Epithelial cell of proximal tubule (primary cell): ENCODE results near the gene IL1A. TPM values are rescaled to one million over a fixed set of nuclear protein-coding genes. Genes with fewer than 3 reads are reported as not detected.

Source experiments
- DNase-seq: peaks from one replicate; pipeline ENCODE4 v3.0.0-alpha.2; 2011; ENCODE audit warnings: low read depth
- H3K4me3 ChIP-seq: 2 replicates; pipeline ENCODE4 v1.5.1; 2011; ENCODE audit warnings: low read depth, mild to moderate bottlenecking, low read length
- CTCF ChIP-seq: conservative IDR thresholded peaks from 2 replicates; pipeline ENCODE4 v1.5.1; 2012; ENCODE audit warnings: low read depth, mild to moderate bottlenecking, low read length
- total RNA-seq: library from RNA; depleted of rRNA; stranded (reverse); fragments of >200 nt; gene quantifications from 2 replicates; pipeline ENCODE4 v1.2.3, GENCODE V29; 2015

The IL1A gene
- total RNA-seq, 1 donor from 2014 or later = 1.4 TPM

- no peak for DNase-seq
- no peak for TF ChIP-seq CTCF
- H3K4me3 ChIP-seq = no peak overlapping the region
Measured at GRCh38 chr2:112796486-112796885, 12.2 kb upstream of the IL1A start.

DNA sequence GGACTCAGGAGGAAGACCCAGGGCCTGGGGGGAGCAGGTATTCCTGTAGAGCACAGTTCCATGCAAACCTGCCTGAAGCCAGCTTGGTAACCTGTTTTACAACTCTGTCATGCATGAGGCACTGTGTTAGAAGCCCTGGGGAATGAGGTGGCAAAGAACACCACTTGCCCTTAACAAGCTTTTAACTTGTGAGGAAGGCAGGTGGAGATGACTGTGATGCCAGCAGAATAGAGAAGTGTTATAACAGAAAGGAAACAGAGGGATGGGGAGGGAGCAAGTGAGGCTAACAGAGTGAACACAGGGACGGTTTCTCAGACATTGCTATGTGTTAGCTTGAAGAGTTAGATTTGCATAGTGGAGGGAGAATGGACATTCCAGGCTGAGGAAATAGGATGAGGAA, 11.5 kb upstream of the IL1A start:
- H3K4me3 ChIP-seq = no peak overlapping the region
- no peak for TF ChIP-seq CTCF
- no peak for DNase-seq

DNA sequence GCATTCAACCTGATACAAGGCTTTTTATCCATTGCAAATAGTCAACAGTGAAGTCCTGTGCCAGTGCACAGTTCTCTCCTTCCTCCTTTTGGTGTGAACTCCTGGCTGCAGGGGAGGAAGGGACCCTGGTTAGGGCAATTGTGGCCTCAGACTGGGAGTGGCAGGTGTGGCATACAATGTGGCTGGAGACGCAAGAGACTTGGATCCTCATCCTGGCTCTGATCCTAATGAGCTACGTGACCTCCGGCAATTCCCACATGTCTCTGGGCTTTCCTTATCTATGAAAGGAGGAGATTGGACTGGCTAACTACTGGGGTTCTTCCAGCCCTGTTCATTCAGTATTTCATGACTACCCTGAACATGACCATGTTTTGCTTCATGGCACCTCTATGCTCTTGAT, 10.5 kb upstream of the IL1A start:
- TF ChIP-seq CTCF = no peak
- DNase-seq = no peak
- no peak overlapping the region for H3K4me3 ChIP-seq

- H3K4me3 ChIP-seq = no peak overlapping the region
- no peak for TF ChIP-seq CTCF
- peak; percentile 30 for DNase-seq
Measured at GRCh38 chr2:112794131-112794733, 9.9 kb upstream of the IL1A start.

DNA sequence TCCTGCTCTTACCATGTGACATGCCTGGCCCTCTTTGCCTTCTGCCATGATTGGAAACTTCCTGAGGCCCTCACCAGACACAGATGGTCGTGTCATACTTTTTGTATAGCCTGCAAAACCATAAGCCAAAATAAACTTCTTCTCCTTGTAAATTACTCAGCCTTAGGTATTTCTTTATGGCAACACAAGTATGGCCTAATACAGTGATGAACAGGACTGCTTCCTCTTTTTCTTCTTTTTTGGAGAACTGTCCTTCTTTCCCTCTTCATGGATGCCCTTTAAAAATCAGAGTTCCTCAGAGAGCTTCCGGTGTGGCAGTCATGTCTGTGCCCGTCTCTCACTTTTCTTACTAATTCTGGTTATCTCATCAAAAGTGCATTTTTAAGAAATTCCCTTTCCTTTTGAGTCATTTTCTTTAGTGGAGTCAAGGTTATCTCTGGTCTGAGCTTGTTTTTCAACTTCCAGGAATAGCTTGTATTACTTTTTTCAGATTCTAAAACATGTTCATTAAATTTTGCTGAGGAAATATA, 9.2 kb upstream of the IL1A start:
- H3K4me3 ChIP-seq = no peak overlapping the region
- no peak for TF ChIP-seq CTCF
- DNase-seq = no peak

DNA sequence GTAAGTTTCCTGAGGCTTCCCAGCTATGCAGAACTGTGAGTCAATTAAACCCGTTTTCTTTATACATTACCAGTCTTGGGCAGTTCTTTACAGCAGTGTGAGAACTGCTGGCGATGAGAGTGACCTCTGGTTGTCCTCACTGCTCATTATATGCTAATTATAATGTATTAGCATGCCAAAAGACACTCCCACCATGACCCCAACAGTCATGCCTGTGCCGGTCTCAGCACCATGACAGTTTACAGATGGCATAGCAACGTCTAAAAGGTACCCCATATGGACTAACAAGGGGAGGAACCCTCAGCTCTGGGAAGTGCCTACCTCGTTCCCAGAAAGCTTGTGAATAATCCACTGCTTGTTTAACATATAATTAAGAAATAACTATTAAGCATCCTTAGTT, 8.1 kb upstream of the IL1A start:
- TF ChIP-seq CTCF = no peak

GRCh38 chr2:112791693-112792230, 7.5 kb upstream of the IL1A start:
- H3K4me3 ChIP-seq = no peak overlapping the region
- no peak for DNase-seq
- no peak for TF ChIP-seq CTCF

More for the DNA sequence above, 8.1 kb upstream of the IL1A start:
- DNase-seq = no peak
- H3K4me3 ChIP-seq = no peak overlapping the region
